AG10803 (cell line): Measurements from ENCODE around the gene PRRT3.

Experiments used
- DNase-seq: peaks from one replicate; pipeline ENCODE4 v3.0.0; 2010; ENCODE audit warnings: low read depth
- H3K4me3 ChIP-seq: 2 replicates; pipeline ENCODE4 v1.5.1; 2011; ENCODE audit warnings: mild to moderate bottlenecking, low read length, control low read depth
- TF ChIP-seq, protein P1 (sequence below): conservative IDR thresholded peaks from 2 replicates; pipeline ENCODE4 v1.5.1; 2011; ENCODE audit warnings: mild to moderate bottlenecking, low read length, control low read depth, inconsistent platforms

Gene PRRT3

DNA sequence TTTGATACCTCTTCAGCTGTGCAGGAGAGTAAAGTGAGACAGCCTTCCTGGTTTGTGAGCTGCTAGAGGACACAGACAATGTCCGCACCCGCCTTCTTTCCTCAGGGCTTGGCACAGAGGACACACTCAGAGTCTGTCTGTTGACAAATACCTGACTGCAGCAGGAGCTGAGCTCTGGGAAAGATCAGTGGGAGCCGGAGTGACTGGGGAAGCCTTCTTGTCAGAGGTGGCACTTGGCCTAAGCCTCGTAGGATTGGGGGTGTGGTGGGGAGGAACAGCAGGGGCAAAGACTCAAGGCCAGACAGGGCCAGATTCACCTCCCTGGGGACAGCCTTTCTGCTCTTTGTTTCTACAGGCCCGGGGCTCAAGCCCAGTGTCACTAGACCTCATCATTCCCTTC is 38.6 kb downstream of the PRRT3 start:
- no peak for DNase-seq
- TF ChIP-seq, protein P1, sequence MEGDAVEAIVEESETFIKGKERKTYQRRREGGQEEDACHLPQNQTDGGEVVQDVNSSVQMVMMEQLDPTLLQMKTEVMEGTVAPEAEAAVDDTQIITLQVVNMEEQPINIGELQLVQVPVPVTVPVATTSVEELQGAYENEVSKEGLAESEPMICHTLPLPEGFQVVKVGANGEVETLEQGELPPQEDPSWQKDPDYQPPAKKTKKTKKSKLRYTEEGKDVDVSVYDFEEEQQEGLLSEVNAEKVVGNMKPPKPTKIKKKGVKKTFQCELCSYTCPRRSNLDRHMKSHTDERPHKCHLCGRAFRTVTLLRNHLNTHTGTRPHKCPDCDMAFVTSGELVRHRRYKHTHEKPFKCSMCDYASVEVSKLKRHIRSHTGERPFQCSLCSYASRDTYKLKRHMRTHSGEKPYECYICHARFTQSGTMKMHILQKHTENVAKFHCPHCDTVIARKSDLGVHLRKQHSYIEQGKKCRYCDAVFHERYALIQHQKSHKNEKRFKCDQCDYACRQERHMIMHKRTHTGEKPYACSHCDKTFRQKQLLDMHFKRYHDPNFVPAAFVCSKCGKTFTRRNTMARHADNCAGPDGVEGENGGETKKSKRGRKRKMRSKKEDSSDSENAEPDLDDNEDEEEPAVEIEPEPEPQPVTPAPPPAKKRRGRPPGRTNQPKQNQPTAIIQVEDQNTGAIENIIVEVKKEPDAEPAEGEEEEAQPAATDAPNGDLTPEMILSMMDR: no peak
- H3K4me3 ChIP-seq: no peak overlapping the region

GRCh38 chr3:9912294-9912935 is 39.8 kb downstream of the PRRT3 start:
- TF ChIP-seq, protein P1: no peak
- H3K4me3 ChIP-seq: no peak overlapping the region
- peak; percentile 36 for DNase-seq

- DNase-seq: no peak
- H3K4me3 ChIP-seq: no peak overlapping the region
- TF ChIP-seq, protein P1: no peak
Observed at GRCh38 chr3:9911863-9912262, 40.3 kb downstream of the PRRT3 start.

DNA sequence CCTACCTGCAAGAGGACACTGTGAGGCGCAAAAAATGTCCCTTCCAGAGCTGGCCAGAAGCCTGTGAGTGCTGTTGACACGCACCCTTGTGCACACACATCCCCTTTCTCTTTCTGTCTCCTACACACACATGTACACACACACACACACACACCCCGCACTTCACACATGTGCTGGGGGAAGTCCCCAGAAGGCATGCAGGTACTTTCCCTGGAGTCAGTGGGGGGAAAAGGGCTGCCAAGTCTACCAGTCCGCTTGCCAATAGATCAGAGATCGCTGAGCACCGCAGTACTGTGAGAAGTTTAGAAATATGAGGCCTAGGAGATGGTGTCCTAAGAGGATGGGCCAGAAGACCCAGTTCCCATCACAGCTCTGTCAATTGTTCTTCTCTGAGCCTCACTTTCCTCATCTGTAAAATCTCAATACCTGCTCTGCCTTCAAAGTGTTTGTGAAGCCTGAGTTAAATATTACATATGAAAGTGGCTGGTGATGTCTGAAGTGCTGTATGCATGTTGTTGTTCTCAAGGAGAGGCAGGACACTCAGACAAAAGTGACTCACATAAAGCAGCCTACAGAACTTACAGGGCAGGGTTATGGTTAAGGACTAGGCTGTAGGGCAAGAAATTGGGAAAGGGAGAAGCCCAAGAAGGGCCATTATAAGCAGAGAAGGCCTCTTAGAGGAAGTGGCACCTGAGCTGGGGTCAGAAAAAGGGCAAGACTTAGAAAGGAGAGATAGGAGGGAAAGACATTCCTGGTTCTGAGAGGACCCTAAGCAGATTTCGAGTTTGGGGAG is 42.8 kb downstream of the PRRT3 start:
- TF ChIP-seq, protein P1: no peak
- no peak for DNase-seq
- no peak overlapping the region for H3K4me3 ChIP-seq

GRCh38 chr3:9908286-9908685 is 43.9 kb downstream of the PRRT3 start:
- H3K4me3 ChIP-seq: no peak overlapping the region
- TF ChIP-seq, protein P1: no peak
- DNase-seq: no peak

- TF ChIP-seq, protein P1: no peak
- H3K4me3 ChIP-seq: no peak overlapping the region
- DNase-seq: no peak
Observed at GRCh38 chr3:9906480-9906879, 45.7 kb downstream of the PRRT3 start.

DNA sequence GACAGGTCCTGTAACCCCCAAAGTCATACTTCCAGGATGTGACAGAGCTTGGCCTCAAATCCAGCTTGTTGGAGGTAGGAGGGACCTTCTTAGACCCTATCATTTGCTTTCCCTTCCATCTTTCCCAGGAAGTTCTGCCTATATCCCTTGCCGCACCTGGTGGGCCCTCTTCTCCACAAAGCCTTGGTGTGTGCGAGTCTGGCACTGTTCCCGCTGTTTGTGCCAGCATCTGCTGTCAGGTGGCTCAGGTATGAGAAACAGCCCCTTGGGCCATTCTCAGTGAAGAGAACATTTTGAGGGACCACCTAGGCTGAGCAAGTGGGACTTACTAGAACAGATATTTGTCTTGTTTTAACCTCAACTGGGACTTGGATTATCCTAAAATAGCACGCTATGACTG is 48.3 kb downstream of the PRRT3 start:
- TF ChIP-seq, protein P1: no peak
- H3K4me3 ChIP-seq: no peak overlapping the region
- no peak for DNase-seq
